HL-60 (cell line): ENCODE measurements around the gene LAMC3.

ENCODE experiments used
- CTCF ChIP-seq: IDR thresholded peaks from one replicate; pipeline ENCODE4 v1.5.1; 2011; ENCODE audit warnings: low read length, control low read depth, inconsistent platforms; ENCODE audit not compliant: insufficient read depth
- GABPA ChIP-seq: IDR thresholded peaks from 2 replicates; pipeline ENCODE4 v1.6.1; 2012; ENCODE audit warnings: low read depth
- POLR2AphosphoS5 ChIP-seq: IDR thresholded peaks from 2 replicates; pipeline ENCODE4 v1.6.1; 2012; ENCODE audit warnings: low read depth
- REST ChIP-seq: IDR thresholded peaks from 2 replicates; pipeline ENCODE4 v1.6.1; 2012; ENCODE audit warnings: low read depth; ENCODE audit not compliant: insufficient replicate concordance
- SPI1 ChIP-seq: IDR thresholded peaks from 2 replicates; pipeline ENCODE4 v1.6.1; 2012; ENCODE audit warnings: low read depth, mild to moderate bottlenecking, borderline replicate concordance

- no peak for TF ChIP-seq CTCF
- TF ChIP-seq REST = no peak
- TF ChIP-seq POLR2AphosphoS5 = no peak
- TF ChIP-seq SPI1 = no peak
- no peak for TF ChIP-seq GABPA
Observed at GRCh38 chr9:131012396-131012917, 3.5 kb downstream of the LAMC3 start.
